ENCODE results near the gene ATG2A.

ATG2A gene

DNA sequence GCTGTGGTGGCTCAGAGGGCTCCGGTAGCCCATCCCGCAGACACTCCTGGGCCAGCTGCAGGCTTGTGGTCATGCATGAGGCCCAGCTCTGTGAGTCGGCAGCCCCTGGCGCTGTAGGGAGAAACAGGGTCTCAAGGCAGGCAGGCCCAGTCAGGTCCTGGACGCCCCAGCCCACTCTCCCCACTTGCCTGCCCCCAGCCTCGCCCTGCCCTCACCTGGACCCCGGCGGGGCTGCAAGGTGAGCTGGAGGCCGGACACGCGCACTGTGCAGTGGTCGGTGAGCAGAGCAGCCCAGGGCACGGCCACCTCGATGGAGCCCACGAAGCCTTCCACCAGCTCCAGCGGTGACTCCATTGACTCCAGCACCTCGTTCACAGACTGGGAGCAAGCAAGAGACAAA is 2.9 kb downstream of the ATG2A start:
- in situ Hi-C loops (cut with MboI; ENCODE audit: low pct_unique_long_range_greater_than_20kb, low sequenced_read_pairs, unreplicated experiment), result no loop called here
- no peak for TF ChIP-seq CTCF (IDR thresholded peaks at IDR 0.05; ENCODE audit: extremely low read depth, insufficient read depth, missing control alignments)
- DNase-seq (ENCODE audit: low spot score), result no peak

DNA sequence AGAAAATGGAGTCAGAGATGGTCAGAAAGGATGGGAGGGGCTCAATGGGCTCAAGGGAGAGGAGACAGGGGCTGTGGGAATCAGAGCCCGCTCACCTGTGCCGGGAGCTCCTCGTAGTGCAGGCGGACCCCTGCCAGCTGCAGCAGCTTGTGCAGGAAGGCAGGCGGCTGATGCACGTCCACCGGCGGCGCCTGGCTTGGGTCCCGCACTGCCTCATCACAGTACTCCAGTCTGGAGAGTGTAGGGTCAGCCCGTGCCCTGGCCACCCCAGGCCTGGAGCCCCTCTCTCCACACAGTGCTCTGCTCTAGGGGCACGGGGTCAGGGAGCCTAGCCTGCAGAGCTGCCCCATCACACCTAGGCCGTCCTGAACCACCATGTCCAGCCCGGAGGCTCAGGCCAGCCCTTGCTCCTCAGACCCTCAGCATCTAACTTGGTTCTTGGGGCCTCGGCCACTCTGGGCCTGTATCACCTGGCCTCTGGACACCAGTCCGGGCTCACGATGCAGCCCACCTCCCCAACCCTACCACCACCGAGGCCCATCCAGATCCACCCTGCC is 3.8 kb downstream of the ATG2A start:
- no peak for DNase-seq (ENCODE audit: low spot score)
- in situ Hi-C loops (cut with MboI; ENCODE audit: low pct_unique_long_range_greater_than_20kb, low sequenced_read_pairs, unreplicated experiment), result no loop called here
- TF ChIP-seq CTCF (IDR thresholded peaks at IDR 0.05; ENCODE audit: extremely low read depth, insufficient read depth, missing control alignments), result no peak

GRCh38 chr11:64911689-64912088 is 5.3 kb downstream of the ATG2A start:
- no peak for DNase-seq (ENCODE audit: low spot score)
- no peak for TF ChIP-seq CTCF (IDR thresholded peaks at IDR 0.05; ENCODE audit: extremely low read depth, insufficient read depth, missing control alignments)
- in situ Hi-C loops (cut with MboI; ENCODE audit: low pct_unique_long_range_greater_than_20kb, low sequenced_read_pairs, unreplicated experiment), result no loop called here

GRCh38 chr11:64911142-64911541 is 5.9 kb downstream of the ATG2A start:
- TF ChIP-seq CTCF (IDR thresholded peaks at IDR 0.05; ENCODE audit: extremely low read depth, insufficient read depth, missing control alignments), result no peak
- DNase-seq (ENCODE audit: low spot score), result no peak
- in situ Hi-C loops (cut with MboI; ENCODE audit: low pct_unique_long_range_greater_than_20kb, low sequenced_read_pairs, unreplicated experiment), result no loop called here

DNA sequence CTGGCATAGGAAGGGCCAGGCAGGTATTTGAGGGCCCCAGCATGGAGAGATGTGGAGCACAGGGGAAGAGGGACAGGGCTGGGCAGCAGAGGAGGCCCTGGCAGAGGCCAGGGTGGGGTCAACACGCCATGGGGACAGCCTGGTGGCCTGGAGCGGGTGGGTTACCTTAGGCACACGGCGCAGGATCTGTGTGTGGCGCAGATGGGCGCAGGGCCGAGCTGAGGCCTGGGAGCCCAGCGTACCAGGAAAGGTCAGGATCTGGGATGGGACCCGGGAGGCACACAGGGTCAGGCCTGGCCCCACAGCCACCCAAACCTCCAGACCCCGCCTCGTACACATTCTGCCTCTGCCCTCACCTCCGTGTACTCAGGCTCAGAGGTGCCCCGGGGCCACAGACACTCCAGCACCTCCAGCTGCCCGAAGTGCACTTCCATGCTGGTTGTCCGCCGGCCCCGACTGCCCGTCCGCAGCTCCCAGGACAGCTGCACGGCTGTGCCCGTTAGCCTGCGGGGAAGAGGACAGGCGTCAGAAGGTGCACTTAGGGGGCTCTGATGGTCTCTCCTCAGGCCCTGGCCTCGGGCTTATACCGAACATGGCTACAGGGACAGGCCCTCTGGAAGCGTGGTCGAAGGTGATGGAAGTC is 6.4 kb downstream of the ATG2A start:
- in situ Hi-C loops (cut with MboI; ENCODE audit: low pct_unique_long_range_greater_than_20kb, low sequenced_read_pairs, unreplicated experiment), result no loop called here
- no peak for TF ChIP-seq CTCF (IDR thresholded peaks at IDR 0.05; ENCODE audit: extremely low read depth, insufficient read depth, missing control alignments)
- no peak for DNase-seq (ENCODE audit: low spot score)

- in situ Hi-C loops (cut with MboI; ENCODE audit: low pct_unique_long_range_greater_than_20kb, low sequenced_read_pairs, unreplicated experiment), result no loop called here
- DNase-seq (ENCODE audit: low spot score), result no peak
- TF ChIP-seq CTCF (IDR thresholded peaks at IDR 0.05; ENCODE audit: extremely low read depth, insufficient read depth, missing control alignments), result no peak
Measured at GRCh38 chr11:64909653-64910343, 7.2 kb downstream of the ATG2A start.
